SK-N-SH (cell line): Measurements from ENCODE around the gene OTOG. TPM values are rescaled to one million over a fixed set of nuclear protein-coding genes. Genes with fewer than 3 reads are reported as not detected.

ENCODE experiments used
- CTCF ChIA-PET: fragments of 300-600, 350-600 bp; formaldehyde crosslinking; extraction: SDS; loops from one replicate; lab custom pipeline; 2021; lab: Yijun Ruan, JAX
- POLR2A ChIA-PET: fragments of 350-600 bp; sonication (Branson Sonifier 250); formaldehyde crosslinking; extraction: SDS; loops from one replicate; lab custom pipeline; 2020; ENCODE audit warnings: antibody characterized with exemption, inconsistent platforms; lab: Yijun Ruan, JAX
- DNase-seq: peaks from one replicate; pipeline ENCODE4 v3.0.0; 2012
- H2AFZ ChIP-seq: fragments of 200-600 bp; sonication (generic); 2 replicates; pipeline ENCODE4 v1.8.1; 2016; ENCODE audit warnings: antibody characterized with exemption, mild to moderate bottlenecking, low read depth
- H3F3A ChIP-seq: fragments of 200-600 bp; sonication (generic); replicated peaks from 2 replicates; pipeline ENCODE3; 2016; ENCODE audit warnings: antibody characterized with exemption, mild to moderate bottlenecking; ENCODE audit not compliant: insufficient read depth
- H3K27ac ChIP-seq, 2 experiments: fragments of 200-500 bp in 1 of 2; fragments of 200-600 bp in 1 of 2; sonication (Bioruptor generic) in 1 of 2; sonication (generic), shearing (Covaris generic) in 1 of 2; 2 replicates each; pipeline versions ENCODE4 v1.5.1 to v1.6.1; 2014 to 2016; ENCODE audit warnings: low read depth in 2 of 2, inconsistent platforms in 1 of 2, low read length in 1 of 2, mild to moderate bottlenecking in 1 of 2, mixed read lengths in 1 of 2
- H3K27me3 ChIP-seq: fragments of 200-600 bp; sonication (generic), shearing (Covaris generic); 2 replicates; pipeline ENCODE4 v1.6.1; 2016; ENCODE audit warnings: mixed run types; ENCODE audit not compliant: insufficient read depth
- H3K36me3 ChIP-seq, 2 experiments: fragments of 200-500 bp in 1 of 2; fragments of 200-600 bp in 1 of 2; sonication (Bioruptor generic) in 1 of 2; sonication (generic) in 1 of 2; replicated peaks in 1 of 2; 2 replicates each; pipeline versions ENCODE3 to v1.5.1; 2014 to 2016; ENCODE audit warnings: low read length in 1 of 2, mild to moderate bottlenecking in 1 of 2; ENCODE audit not compliant: insufficient read depth in 2 of 2, control insufficient read depth in 1 of 2
- H3K4me1 ChIP-seq, 2 experiments: fragments of 200-500 bp in 1 of 2; fragments of 200-600 bp in 1 of 2; sonication (Bioruptor generic) in 1 of 2; sonication (generic), shearing (Covaris generic) in 1 of 2; 2 replicates each; pipeline versions ENCODE4 v1.5.1 to v1.6.1; 2014 to 2016; ENCODE audit warnings: low read depth in 1 of 2, low read length in 1 of 2, mixed run types in 1 of 2; ENCODE audit not compliant: insufficient read depth in 2 of 2, control insufficient read depth in 1 of 2
- H3K4me2 ChIP-seq: fragments of 200-600 bp; sonication (generic), shearing (Covaris generic); 2 replicates; pipeline ENCODE4 v1.6.1; 2017; ENCODE audit warnings: mixed run types
- H3K4me3 ChIP-seq, 2 experiments: fragments of 200-500 bp in 1 of 2; fragments of 200-600 bp in 1 of 2; sonication (Bioruptor generic) in 1 of 2; sonication (generic), shearing (Covaris generic) in 1 of 2; 2 replicates each; pipeline versions ENCODE4 v1.5.1 to v1.8.1; 2014 to 2016; ENCODE audit warnings: low read depth in 2 of 2, inconsistent platforms in 1 of 2, low read length in 1 of 2, mild to moderate bottlenecking in 1 of 2, mixed read lengths in 1 of 2, moderate library complexity in 1 of 2
- H3K79me2 ChIP-seq: fragments of 200-600 bp; sonication (generic); 2 replicates; pipeline ENCODE4 v1.8.1; 2017; ENCODE audit warnings: mild to moderate bottlenecking; ENCODE audit not compliant: insufficient read depth
- H3K9ac ChIP-seq: fragments of 200-600 bp; sonication (generic); 2 replicates; pipeline ENCODE4 v1.6.1; 2017; ENCODE audit warnings: mixed run types
- H3K9me2 ChIP-seq: fragments of 200-600 bp; sonication (generic); 2 replicates; pipeline ENCODE4 v1.6.1; 2017; ENCODE audit warnings: mixed run types
- H3K9me3 ChIP-seq: fragments of 200-600 bp; sonication (generic); 2 replicates; pipeline ENCODE4 v1.6.1; 2017; ENCODE audit warnings: mixed run types, mild to moderate bottlenecking, moderate library complexity
- H4K20me1 ChIP-seq: fragments of 200-600 bp; sonication (generic); 2 replicates; pipeline ENCODE4 v1.6.1; 2017; ENCODE audit warnings: mild to moderate bottlenecking, mixed run types; ENCODE audit not compliant: insufficient read depth
- EP300 ChIP-seq, 2 experiments: IDR thresholded peaks; 2 replicates each; pipeline versions ENCODE4 v1.4.0 to v1.6.1; 2012; ENCODE audit warnings: borderline replicate concordance in 1 of 2, low read depth in 1 of 2, low read length in 1 of 2
- EZH2phosphoT487 ChIP-seq: fragments of 200-600 bp; sonication (generic); IDR thresholded peaks from 2 replicates; pipeline ENCODE4 v1.6.1; 2017; ENCODE audit warnings: low read depth, mixed run types, mild to moderate bottlenecking, antibody characterized with exemption, moderate library complexity, borderline replicate concordance
- FOXJ3 ChIP-seq: sonication (generic); formaldehyde crosslinking; IDR thresholded peaks from 2 replicates; pipeline ENCODE4 v1.5.1; 2020; ENCODE audit warnings: mild to moderate bottlenecking, missing genetic modification reagents
- FOXM1 ChIP-seq: IDR thresholded peaks from 2 replicates; pipeline ENCODE4 v1.4.0; 2012; ENCODE audit warnings: low read depth, mild to moderate bottlenecking
- GABPA ChIP-seq: IDR thresholded peaks from 2 replicates; pipeline ENCODE4 v1.4.0; 2012; ENCODE audit warnings: low read depth, mild to moderate bottlenecking
- MEF2A ChIP-seq: IDR thresholded peaks from 2 replicates; pipeline ENCODE4 v1.4.0; 2012; ENCODE audit warnings: low read depth, borderline replicate concordance
- MXI1 ChIP-seq: IDR thresholded peaks from 2 replicates; pipeline ENCODE4 v1.6.1; 2012; ENCODE audit warnings: mild to moderate bottlenecking, low read depth, low read length, improper control_type of control experiment
- PBX3 ChIP-seq: IDR thresholded peaks from 2 replicates; pipeline ENCODE4; 2012
- RCOR1 ChIP-seq: fragments of 150-350 bp; IDR thresholded peaks from 2 replicates; pipeline ENCODE4 v1.6.1; 2017; ENCODE audit warnings: antibody characterized with exemption, low read length
- RXRA ChIP-seq: IDR thresholded peaks from 2 replicates; pipeline ENCODE4 v1.4.0; 2012; ENCODE audit warnings: low read depth, mild to moderate bottlenecking, borderline replicate concordance
- SIN3A ChIP-seq: IDR thresholded peaks from 2 replicates; pipeline ENCODE4 v1.6.1; 2012; ENCODE audit warnings: low read depth, mild to moderate bottlenecking, low read length, moderate library complexity, borderline replicate concordance
- YY1 ChIP-seq: IDR thresholded peaks from 2 replicates; pipeline ENCODE4 v1.4.0; 2012; ENCODE audit warnings: low read depth, mild to moderate bottlenecking
- ZBTB33 ChIP-seq: IDR thresholded peaks from 2 replicates; pipeline ENCODE4 v1.4.0; 2012; ENCODE audit warnings: low read depth, borderline replicate concordance
- WGBS: methylation state at CpG from one replicate; pipeline ENCODE4 v1.1.6; 2017; ENCODE audit warnings: low lambda C conversion rate; 5-methylcytosine and 5-hydroxymethylcytosine counted together
- polyA plus RNA-seq, 3 experiments: library from polyadenylated mRNA; depleted of rRNA; stranded (reverse); fragments of >200 nt; gene quantifications; 2 replicates each; pipeline ENCODE4 v1.2.3, GENCODE V29; 2012

OTOG gene
- polyA plus RNA-seq, 1 of the 3 experiments (the other 2 are of a cell fraction) = not detected

- TF ChIP-seq ZBTB33 = no peak
- no peak for TF ChIP-seq PBX3
- no peak for TF ChIP-seq YY1
Measured at GRCh38 chr11:17596310-17596669, 49.2 kb downstream of the OTOG start (continued).

GRCh38 chr11:17596711-17597110 is 49.7 kb downstream of the OTOG start:
- Histone ChIP-seq H3K36me3 (no peaks in the 10 kb centered on the region), H3K9me3 (no peaks in the 10 kb centered on the region), H3K9ac (no peak overlapping the region), H3F3A (no peaks in the 10 kb centered on the region), H3K9me2 (no peaks in the 10 kb centered on the region), H3K4me3 (no peak overlapping the region), H3K79me2 (no peaks in the 10 kb centered on the region), H4K20me1 (no peaks in the 10 kb centered on the region), H3K4me2 (no peak overlapping the region), H3K27ac (no peak overlapping the region), H3K27me3 (no peaks in the 10 kb centered on the region), H2AFZ (no peak overlapping the region), H3K4me1 (no peaks in the 10 kb centered on the region; a peak in 1 of 4 replicates)
- ChIA-PET CTCF (interaction anchor here (0.9 to 17.0 kb wide), 8 partner anchors 9 to 381 kb away, joined by 3 to 271 read pairs (median 8); partner anchors contain the start of gene MYOD1), POLR2A (no interaction called here)
- WGBS = 20% methylated on average over 2 of the region's 7 CpGs
- TF ChIP-seq ZBTB33 = no peak
- TF ChIP-seq FOXM1 = no peak
- no peak for TF ChIP-seq EP300 (IDR thresholded peaks at IDR 0.05; ENCODE audit: borderline replicate concordance in 1 of 2, low read depth in 1 of 2, low read length in 1 of 2)
- no peak for TF ChIP-seq RCOR1
- no peak for TF ChIP-seq SIN3A
- no peak for TF ChIP-seq GABPA
- TF ChIP-seq RXRA = no peak
- no peak for TF ChIP-seq MXI1
- TF ChIP-seq PBX3 = no peak
- TF ChIP-seq EZH2phosphoT487 = no peak
- TF ChIP-seq MEF2A = no peak
- TF ChIP-seq FOXJ3 (CRISPR knock-in tag) = no peak
- DNase-seq = no peak
